ENCODE measurements around the gene NBL1.
A peak's percentile ranks its signal among the peaks of the same experiment; 100 is the strongest.

NBL1 gene, protein sequence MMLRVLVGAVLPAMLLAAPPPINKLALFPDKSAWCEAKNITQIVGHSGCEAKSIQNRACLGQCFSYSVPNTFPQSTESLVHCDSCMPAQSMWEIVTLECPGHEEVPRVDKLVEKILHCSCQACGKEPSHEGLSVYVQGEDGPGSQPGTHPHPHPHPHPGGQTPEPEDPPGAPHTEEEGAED

DNA sequence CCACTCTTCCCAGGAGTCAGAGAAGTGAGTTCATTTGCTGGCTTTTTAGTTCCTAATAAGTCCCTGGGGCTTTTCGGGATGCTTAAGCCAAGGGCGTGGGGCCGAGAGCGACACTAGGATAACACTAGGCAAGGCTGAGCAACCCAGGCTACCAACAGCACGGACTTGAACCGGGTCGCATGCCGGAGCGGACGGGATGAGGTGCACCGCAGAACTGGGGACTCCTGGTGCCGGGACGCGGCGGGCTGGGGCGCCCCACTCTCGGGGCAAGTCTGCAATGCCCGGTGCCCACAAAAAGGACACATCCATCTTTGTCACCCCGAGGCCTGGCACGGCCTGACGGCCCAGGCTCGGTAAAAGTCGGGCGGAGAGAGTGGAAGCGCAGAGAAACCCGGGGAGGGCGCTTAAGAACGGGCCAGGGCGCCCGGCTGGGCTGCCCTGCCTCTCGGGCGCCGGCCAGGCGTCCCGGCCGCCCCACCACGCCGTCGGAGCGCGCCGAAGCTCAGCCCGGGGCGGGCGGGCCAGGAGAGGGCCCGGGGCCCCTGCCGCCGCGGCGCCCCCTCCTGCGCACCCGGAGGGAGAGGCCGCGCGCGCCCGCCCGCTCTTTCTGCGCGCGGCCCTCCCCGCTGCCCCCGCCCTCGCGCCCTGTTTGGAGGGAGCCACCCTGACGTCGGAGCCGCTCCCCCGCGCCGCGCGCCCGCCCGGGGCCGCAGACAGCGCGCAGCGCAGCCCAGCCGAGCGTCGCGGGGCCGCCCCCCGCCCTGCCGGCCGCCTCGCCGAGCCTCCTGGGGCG lies at the start of gene NBL1:
TSS of gene NBL1 (plus strand) at position 710 of the 793 bp plus-strand sequence. CDS start 10,720 bp downstream, outside the sequence.
- DNase-seq, result peak; percentile 44 to 63 (median 57)

DNA sequence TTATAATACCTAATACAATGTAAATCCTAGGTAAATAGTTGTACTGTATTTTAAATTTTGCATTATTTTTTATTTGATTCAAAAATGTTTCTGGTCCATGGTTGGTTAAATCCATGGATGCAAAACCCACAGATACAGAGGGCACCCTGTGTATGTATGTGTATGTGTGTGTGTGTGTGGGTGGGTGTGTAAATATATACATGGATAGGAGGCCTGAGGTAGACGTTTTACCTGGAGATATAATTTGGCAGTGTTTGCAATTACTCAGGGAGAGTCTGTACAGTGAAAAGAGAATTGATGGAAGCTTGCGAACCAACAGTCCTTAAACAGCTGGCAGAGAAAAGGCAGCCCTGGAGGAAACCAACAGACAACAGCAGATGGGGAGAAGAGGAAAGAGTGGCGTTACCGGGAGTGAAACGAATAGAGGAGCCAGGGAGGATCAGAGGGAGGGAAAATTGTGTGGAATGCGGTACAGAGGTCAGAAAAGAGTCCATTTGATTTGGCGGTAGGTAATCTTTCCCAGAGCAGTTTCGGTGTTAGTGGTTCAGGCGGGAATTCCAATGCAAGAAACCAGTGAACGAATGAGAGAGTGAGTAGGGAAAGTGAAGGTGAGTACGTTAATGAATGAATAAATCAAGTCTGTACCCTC lies 47.9 kb upstream of the NBL1 start:
- DNase-seq, result peak in 2 of 3 experiments; percentile 68 to 82

DNA sequence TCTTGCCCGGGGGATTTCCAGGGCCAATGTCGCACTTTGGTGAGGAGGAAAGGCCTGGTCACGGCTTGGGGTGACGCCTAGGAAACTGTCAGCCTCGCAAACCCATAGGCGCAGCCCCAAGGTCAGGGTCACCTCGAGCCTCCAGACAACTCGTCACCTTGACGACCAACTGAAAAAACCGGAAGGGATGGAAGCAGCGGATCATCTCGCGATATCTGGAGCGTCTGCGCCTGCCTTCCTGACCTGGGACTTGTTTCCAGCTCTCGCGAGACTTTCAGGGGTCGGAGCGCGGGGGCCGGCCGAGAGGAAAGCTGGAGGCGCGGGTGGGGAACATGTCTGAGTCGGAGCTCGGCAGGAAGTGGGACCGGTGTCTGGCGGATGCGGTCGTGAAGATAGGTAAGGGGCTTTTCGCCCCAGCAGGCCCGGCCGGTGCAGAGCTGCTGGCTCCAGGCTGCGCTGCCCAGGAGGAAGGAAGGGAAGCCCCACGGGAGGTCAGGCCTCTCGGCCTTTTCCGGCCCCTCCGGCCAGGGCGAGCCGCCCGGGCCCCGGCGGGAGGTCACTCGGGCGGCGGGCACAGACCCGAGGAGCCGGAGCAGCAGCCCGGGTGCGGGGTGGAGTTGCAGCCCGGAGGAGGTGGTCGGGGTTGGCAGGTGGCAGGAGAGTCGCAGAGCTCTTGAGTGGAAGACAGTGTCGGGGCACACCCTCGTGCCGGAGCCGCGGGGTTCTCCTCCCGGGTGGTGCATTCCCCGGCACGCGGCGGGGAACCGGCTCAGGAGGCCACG lies 47.2 kb upstream of the NBL1 start:
- DNase-seq, result peak; percentile 95 to 99 (median 98)

DNA sequence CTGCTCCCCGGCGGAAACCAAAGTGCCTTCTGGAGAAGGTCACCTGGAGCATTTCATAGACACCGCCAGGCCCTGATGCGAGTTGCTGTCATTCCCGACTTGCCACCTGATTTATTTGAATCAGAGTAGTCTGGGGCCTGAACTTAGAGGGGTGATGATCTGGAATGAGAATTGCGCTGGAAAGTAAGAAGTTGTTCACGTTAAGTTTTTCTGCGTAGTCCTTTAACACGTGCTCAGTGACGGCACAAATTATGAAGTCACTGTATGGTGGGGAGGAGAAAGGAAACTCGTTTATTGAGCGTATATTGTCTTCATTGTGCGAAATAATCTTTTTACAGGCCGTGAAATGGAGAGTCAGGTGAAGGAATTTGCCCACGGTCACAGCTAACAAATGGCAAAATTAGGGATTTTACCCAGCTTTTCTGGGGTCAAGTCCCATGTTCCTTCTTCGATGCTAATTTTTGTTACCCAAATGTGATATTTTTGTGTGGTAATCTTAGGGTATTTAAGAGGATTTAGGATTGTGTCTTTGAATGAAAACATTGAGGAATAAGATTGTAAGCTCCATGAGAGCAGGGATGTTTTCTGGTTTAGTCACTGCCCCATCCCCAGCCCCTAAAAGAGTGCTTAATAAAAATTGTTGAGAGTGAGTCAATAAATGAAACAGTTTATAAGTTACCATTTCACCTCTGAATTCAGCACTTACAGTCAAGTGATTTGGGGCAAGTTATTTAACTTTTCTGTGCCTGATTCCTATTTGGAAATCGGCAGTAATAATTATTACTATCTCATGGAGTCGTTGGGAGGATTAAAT lies 46.4 kb upstream of the NBL1 start:
- DNase-seq, result peak in 1 of 3 experiments; percentile 19

DNA sequence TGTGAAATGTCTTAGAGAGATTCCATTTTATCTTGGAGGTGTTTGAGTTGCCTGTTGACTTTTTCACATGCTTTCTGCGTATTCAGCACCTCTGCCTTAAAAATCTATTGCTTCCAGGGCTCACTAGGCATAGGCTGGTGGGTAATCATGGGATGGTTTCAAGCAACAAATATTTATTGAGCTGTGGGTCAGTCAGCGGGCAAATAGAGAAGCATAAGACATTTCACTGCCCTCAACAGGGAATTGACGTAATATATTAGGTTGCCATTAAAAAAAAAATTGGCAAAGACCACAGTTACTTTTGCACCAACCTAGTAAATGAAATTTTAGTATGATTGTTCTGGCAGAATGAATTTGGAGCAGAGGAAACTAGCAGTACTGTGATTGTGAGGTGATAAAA lies 44.3 kb upstream of the NBL1 start:
- DNase-seq, result no peak

DNA sequence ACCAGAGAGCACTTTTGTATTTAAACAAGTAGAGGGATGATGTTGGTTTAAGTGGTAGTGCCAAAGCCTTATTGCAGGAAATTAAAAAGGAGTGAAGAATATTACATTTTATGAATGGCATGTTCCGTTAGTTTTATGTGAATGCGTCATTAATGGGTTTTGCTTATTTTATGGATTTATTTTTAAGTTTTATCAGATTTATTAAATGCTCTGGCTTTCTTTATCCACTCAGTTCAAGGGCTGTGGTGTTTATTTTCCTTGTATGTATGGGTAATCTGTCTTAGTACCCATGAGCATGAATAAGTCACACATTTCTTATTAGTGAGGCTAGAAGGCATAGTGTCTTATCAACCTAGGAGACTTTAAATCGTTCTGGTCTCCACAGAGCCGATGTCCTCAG lies 41.6 kb upstream of the NBL1 start:
- DNase-seq, result no peak

DNA sequence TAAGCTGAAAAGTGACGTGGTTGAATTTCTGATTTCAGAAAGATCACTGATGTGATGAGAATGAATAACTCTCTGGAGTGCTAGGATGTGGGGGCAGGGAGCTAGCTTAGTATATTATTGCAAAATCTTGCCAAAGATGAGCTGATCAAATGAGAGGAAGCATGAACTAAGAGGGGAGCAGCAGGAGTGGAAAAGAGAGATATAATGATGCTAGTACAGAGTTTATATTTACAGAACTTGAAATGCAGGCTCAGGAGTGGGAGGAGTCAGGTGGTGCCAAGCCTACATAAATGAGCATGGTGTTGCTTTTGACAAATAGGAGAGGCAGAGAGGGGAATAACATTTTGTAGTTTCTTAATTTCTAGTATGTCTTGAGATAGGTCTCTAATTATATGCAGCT lies 38.1 kb upstream of the NBL1 start:
- no peak for DNase-seq

DNA sequence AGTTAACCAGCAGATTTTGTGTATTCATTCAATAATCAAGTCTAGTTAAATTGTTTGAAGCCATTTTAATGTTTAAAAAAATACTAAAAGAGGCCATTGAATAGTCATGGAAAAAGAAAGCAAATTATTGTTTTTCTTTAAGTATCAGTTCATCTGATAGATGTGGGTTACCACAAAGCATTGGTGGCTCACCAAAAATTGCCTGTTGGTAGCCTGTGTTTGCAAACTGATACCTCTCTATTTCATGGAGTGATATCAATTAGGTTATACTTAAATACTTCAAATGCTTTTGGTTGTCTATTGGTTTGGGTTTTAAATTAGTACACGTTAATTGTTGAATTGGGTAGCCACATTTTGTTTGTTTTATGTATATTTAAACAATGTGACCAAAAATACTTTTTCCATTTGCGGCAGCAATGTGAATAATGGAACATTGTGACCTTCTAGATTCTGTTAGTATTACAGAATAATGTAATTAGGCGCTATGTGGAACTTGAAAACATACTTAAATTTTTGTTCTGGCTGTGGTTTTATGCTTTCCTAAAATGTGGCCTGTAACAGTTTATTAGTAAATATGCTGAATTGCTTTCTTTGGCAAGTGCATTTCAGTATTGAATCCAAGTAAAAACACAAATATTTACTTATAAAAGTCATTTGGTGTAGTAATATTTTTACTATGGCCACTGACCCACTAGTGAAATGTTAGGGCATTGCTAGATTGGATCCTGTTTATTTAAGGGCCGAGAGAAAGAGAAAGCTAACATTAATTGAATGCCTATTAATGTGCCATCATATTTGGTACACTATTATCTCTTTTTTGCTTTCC lies 37.1 kb upstream of the NBL1 start:
- no peak for DNase-seq

DNA sequence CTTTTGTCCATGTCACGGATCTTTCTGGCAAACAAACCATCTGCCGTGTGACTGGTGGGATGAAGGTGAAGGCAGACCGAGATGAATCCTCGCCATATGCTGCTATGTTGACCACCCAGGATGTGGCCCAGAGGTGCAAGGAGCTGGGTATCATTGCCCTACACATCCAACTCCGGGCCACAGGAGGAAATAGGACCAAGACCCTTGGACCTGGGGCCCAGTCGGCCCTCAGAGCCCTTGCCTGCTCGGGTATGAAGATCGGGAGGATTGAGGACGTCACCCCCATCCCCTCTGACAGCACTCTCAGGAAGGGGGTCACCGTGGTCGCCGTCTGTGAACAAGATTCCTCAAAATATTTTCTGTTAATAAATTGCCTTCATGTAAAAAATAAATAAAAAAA lies 35.9 kb upstream of the NBL1 start:
- no peak for DNase-seq

DNA sequence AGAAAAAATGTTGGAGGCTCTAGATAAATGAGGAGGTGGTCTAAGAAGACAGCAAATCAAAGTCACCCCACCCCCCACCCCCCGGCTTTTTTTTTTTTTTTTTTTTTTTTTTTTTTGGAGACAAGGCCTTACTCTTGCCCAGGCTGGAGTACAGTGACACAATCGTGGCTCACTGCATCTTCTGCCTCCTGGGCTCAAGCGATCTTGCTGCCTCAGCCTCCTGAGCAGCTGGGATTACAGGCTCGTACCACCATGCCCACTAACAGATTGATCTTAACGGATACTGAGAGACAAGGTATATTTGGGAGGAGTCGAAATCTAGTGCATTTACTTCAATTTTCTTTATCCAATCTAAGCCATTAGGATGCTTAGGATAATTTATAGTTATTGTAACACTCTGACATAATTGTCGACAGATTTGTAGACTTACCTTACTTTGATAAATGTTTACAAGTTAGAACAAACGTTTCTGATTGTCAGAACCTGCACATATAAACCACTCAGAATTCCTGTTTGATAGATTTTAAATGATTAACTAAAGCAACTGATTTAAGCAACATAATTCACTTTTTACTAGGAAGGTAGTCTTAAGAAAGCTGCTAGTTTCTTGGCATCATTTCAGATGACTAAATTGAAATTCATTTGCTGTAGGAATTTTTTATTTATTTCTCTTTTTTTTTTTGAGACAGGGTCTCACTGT lies 33.7 kb upstream of the NBL1 start:
- DNase-seq, result no peak

DNA sequence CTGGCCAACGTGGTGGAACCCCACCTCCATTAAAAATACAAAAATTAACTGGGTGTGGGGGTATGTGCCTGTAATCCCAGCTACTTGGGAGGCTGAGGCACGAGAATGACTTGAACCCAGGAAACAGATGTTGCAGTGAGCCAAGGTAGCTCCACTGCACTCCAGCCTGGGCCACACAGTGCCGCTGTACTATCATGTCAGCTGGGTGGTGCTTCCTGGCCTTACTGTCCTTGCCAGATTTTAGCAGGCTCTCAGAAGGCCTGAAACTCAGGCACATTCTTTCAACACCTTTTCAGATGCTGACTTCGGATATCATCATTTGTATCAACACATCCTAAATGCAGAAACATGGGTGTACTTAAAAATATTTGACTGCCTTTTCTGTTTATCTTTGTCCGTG lies 31.6 kb upstream of the NBL1 start:
- no peak for DNase-seq

DNA sequence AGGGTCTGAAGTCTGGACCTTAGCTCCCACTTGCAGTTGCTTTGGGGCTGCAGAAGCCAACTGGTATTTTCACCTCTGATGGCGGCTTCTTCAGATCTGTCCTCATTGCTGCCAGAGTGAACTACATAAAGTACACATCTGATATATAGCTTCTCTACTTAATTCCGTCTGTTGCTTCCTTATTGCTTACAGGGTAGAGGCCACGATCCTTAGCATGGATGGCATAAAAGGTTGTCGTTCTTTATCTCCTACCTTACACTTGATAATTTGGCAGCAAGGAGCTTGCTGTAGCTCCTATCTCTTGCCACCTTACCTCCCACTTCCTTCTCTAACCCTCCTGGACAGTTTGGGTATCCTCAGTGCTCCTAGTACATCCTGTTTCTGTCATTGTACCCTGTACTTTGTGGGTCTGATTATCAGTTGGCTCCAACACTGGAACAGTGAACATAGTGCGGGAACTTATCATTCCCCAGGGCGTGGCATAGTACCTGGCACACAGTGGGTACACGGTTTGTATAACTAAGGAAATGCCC lies 30.9 kb upstream of the NBL1 start:
- no peak for DNase-seq

DNA sequence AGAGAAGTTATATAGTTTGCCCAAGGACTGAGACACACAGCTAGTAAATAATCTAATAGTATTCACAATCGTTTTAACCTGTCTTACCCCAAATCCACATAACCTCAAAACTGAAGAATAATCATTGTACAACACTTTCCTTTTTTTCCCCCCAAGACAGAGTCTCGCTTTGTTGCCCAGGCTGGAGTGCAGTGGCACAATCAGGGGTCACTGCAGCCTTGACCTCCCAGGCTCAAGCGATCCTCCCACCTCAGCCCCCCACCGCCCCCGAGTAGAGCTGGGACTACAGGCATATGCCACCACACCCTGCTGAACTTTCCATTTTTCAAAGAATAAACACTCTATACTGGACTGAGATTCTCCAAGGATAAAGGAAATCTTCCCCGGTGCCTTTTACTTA lies 28.7 kb upstream of the NBL1 start:
- DNase-seq, result no peak

DNA sequence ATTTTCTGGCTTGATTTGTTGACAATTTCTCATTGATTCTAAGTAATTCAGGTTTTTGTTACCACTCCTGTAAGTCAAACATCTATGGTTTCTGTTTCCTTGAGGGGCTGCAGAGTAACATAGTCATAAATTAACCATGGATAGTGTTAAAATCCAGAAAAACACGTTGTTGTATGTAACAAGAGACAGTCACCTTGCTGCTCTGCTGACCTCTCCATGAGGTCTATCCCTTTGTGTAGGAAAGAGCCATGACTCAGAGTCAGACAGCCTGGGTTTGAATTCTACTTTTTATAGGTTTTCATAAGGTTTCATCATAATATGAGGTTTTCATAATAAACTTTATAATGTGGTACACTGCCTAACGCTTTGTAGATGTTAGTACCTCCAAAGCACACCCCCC lies 27.6 kb upstream of the NBL1 start:
- no peak for DNase-seq

DNA sequence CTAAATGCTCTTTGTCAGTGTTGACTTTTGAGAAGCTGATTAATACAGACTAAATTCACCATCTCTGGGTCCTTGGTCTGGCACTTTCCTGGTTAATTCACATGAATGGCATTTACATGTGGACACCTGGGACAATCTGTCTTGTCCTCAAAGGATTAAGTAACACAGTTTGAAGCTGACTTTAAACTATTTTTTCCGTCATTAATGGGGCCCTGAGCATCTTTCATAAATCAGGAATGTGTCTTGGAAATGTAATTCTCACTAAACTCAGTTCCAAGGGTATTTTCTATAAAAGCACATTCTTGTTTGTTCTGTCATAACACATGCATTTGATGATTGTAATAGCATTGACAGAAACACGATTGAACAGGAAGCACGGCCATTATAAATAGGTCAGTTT lies 26.7 kb upstream of the NBL1 start:
- DNase-seq, result no peak

DNA sequence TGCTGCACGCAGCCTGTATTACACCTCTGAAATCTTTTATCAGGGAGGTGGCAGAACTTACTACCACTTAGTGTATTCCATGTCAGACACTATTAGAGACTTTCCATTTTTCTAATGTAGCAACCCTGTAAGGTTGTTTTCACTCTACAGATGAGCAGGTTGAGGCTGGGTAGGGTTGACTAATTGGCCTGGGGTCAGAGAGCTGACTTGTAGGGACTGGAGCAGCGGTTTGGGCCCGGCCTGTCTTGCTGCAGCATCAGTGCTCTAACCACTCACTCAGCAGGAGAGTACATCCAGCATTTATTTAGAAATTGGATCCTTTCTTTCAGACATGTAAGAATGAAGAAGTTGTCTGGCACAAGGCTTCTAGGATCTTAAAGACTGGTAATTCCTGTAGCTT lies 25.7 kb upstream of the NBL1 start:
- no peak for DNase-seq

DNA sequence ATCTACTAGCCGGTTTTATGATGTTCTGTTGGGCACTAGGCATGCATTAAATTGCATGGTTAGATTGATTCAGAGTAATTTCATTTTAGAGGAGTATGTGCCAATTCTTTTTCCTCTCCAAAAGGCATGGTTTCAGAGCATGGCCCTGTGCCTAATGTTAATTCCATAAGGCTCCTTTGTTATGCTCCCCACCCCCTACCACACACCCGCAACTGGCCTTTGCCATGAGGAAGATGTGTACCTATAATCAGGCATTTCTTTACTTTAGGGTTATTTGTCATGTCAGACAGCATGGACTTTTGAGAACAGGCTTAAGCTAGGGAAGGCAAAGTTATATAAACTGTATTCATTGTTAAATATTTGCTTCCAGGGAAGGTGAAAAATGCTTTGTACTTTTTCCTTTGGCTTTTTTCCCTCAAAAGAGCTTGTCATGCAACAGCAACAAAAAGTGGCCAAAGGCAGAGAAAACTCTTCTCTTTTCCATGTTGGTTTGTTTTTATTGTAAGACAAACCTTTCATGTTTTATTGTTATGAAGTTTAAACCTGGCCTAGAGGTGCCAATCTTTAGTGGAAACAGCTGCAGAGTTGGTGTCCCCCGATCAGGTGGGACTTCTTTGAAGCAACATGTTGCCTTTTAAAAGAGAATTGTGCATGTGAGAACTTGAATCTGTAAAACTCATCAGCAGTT lies 24.3 kb upstream of the NBL1 start:
- peak in 1 of 3 experiments; percentile 21 for DNase-seq

DNA sequence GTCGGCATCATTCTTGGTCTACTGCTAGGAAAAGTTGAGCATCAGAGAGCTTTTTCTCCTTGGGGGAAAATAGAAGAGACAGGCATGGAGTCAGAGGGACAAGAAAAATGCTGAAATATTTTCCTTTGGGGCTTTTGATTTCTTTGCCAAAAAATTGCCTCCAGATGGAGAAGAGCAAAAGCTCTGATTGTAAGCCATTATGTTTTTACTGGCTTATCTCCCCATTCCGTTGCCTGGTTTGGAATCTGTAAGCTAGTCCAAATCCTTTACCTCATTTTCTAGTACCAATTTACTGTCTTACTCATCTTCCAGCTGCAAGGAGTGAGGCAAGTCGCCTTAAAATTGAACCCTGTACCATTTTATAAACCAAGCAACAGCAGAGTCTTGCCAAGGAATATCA lies 23.3 kb upstream of the NBL1 start:
- DNase-seq, result no peak

DNA sequence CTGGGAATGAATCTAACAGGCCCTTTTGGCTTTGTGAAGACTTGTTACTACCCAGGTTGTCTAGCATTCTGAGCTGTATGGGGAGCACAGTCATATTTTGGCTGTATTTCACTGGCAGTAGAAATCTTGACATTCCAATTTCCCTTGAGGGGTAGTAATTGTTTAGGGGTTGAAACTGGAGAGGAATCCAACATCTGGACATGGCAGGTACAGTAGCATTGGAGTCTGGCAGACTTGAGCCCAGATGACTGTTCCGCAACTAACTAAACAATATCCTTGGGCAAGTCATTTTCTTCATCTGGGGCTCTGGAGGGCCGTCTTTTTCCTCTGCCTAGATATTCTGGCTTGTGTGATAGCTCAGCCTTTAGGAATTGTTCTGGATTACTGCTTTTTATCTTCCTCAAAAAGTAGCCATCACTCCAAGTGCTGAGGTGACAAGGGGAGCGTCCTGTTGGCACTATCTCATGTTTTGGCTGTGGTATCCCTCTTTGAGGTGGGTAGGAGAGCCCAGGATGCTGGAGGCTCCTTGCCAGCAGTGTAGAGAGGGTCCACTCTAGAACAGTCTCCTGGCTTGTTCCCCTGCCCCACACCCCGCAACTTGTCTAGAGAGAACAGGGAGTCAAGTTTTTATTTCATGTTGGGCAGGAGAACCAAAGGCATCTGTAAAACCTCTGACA lies 22.7 kb upstream of the NBL1 start:
- DNase-seq, result no peak
